HG02884 (cell line): ENCODE results near the gene LRIG1.

Source experiments
- ATAC-seq: cut with Tn5 transposase; IDR thresholded peaks from one replicate; pipeline ENCODE4 v1.9.1; 2021; ENCODE audit warnings: mild to moderate bottlenecking, moderate library complexity; ENCODE audit not compliant: unreplicated experiment

Gene LRIG1, protein sequence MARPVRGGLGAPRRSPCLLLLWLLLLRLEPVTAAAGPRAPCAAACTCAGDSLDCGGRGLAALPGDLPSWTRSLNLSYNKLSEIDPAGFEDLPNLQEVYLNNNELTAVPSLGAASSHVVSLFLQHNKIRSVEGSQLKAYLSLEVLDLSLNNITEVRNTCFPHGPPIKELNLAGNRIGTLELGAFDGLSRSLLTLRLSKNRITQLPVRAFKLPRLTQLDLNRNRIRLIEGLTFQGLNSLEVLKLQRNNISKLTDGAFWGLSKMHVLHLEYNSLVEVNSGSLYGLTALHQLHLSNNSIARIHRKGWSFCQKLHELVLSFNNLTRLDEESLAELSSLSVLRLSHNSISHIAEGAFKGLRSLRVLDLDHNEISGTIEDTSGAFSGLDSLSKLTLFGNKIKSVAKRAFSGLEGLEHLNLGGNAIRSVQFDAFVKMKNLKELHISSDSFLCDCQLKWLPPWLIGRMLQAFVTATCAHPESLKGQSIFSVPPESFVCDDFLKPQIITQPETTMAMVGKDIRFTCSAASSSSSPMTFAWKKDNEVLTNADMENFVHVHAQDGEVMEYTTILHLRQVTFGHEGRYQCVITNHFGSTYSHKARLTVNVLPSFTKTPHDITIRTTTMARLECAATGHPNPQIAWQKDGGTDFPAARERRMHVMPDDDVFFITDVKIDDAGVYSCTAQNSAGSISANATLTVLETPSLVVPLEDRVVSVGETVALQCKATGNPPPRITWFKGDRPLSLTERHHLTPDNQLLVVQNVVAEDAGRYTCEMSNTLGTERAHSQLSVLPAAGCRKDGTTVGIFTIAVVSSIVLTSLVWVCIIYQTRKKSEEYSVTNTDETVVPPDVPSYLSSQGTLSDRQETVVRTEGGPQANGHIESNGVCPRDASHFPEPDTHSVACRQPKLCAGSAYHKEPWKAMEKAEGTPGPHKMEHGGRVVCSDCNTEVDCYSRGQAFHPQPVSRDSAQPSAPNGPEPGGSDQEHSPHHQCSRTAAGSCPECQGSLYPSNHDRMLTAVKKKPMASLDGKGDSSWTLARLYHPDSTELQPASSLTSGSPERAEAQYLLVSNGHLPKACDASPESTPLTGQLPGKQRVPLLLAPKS

GRCh38 chr3:66500576-66501482 is at the start of gene LRIG1:
TSS of gene LRIG1 (minus strand) at chr3:66501022. CDS start at chr3:66500407, 615 bp downstream.
- peak; percentile 95 for ATAC-seq

DNA sequence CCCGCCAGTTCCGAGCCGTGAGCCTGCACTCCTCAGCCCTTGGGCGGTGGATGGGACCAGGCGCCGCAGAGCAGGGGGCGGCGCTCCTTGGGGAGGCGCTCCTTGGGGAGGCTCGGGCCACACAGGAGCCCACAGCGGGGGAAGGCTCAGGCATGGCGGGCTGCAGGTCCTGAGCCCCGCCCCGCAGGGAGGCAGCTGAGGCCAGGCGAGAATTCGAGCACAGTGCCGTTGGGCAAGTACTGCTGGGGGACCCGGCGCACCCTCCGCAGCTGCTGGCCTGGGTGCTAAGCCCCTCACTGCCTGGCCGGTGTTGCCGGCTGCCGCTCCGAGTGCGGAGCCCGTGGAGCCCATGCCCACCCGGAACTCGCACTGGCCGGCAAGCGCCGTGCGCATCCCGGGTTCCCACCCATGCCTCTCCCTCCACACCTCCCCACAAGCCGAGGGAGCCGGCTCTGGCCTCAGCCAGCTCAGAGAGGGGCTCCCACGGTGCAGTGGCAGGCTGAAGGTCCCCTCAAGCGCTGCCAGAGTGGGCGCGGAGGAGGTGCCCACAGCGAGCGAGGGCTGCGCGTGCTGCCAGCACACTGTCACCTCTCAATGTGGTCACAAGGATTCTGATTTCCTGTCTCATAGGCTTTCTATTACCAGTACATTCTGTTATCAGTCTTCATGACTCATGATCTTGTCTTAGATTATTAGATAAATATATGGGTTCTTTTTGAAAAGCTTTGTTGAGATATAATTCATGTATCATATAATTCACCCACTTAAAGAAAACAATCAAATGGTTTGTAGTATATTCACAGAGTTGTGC is 44.0 kb upstream of the LRIG1 start:
- no peak for ATAC-seq

- ATAC-seq: no peak
Observed at GRCh38 chr3:66542153-66542552, 41.3 kb upstream of the LRIG1 start.

- no peak for ATAC-seq
Observed at GRCh38 chr3:66539466-66539989, 38.7 kb upstream of the LRIG1 start.

- no peak for ATAC-seq
Observed at GRCh38 chr3:66538390-66538789, 37.6 kb upstream of the LRIG1 start.

DNA sequence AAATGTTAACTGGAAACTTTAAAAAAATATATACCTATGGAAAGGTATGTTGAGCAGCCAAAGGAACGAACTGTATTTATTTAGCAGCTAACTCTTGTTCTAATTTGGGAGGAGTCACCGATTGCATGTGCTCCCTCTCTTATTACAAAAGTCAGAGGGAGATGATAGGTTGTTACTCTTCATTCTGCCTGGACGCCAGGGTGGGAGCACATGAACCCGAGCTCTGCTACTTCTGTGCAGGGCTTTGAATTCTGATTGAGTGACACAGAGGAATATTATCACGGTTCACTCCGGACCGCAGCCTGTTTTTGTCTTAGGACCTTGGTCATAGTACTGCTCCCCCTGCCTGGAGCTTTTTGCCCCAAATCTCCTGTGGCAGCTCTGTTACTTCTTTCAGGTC is 36.9 kb upstream of the LRIG1 start:
- ATAC-seq: no peak

DNA sequence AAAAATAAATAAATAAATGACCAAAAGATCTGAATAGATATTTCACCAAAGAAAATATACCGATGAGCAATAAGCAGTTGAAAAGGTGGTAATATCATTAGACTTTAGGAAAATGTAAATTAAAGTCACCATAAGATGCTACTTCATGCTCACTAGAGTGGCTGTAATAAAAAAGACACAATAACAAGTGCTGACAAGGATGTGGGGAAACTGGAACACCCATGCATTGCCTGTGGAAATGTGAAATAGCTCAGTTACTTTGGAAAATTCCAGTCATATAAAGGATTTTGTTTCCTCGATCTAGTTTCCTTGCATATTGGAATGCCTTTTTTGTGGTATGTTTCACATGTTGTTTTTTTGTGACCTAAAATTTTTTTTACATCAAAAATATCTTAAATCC is 36.0 kb upstream of the LRIG1 start:
- ATAC-seq: no peak

DNA sequence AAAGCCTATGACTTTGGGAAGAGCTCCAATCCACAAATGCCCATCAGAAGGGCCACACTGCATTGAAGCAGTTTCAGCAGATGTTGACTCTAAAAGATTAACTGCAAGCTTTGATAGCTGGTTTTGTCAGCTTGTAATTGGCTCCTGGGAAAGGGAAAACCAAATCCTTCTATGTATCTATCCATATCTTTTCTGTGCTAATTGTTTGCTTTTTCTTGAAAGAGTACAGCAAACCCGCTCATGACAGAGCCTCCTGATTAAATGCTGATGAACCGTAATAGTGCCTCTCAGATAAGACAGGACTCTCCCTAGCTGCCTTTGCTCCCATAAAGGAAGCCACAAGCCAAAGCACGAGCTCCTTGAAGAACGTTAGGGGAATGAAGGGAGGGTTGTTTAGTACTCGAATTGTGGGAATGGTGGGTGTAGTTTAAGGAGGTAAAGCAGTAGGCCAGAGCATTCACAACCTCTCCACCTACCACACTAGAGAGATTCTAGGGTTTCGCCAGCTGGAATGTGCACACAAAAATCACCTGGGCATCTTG is 33.6 kb upstream of the LRIG1 start:
- no peak for ATAC-seq

DNA sequence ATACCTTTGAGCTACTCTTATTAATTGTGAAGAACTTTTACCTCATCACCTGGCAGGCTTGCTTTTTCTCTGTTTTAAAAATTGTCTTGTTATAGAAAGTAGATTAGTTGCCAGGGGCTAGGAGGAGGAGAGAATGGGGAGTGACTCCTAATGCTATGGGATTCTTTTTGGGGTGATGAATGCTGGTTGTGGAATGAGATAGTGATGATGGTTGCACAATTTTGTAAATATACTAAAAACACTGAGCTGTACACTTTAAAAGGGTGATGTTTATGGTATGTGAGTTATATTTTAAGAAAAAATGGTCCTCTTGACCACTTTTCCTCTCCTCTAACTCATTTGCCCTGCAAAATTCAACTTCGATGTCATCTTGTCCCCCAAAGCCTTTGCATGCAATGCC is 31.8 kb upstream of the LRIG1 start:
- no peak for ATAC-seq

DNA sequence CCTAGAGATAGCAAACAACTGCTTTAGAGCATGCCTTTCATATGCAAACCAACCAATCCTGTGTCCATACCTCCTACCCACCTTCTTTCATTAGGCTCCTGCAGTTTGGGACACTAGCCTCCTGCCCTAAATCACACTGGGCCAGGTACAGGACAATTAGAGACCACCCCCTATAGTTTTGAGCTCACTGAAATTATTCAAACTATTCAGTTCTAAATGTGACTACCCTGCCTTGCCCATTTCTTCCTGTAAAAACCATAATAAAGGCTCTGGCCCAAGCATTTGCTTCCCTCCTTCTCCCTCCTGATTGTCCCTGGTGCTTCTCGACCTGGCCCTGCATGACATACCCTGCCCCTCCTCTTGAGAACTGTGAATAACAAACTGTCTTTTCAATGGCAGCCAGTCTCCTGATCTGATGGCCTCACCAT is 31.4 kb upstream of the LRIG1 start:
- ATAC-seq: no peak

DNA sequence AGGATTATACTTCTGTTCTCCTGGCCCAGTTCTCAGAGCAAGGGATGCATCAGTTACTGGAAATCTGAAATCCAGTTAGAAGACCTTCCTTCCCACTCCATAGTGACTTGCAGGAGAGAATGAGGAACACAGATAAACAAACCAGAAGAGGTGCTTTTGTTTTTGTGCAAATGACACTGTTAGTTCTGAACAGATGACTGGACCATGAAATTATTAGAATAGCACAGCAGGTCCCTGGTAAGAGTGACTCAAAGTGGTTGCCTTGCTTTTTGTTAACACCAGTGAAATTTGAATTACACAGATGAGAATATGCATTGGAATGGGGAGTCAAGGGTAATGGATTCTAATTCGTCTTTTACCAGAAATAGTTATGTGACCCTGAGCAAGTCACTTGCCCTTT is 30.4 kb upstream of the LRIG1 start:
- ATAC-seq: no peak

GRCh38 chr3:66527246-66527645 is 26.4 kb upstream of the LRIG1 start:
- ATAC-seq: no peak

- no peak for ATAC-seq
Observed at GRCh38 chr3:66525771-66526170, 24.9 kb upstream of the LRIG1 start.

- ATAC-seq: no peak
Observed at GRCh38 chr3:66520724-66521123, 19.9 kb upstream of the LRIG1 start.

GRCh38 chr3:66518644-66519043 is 17.8 kb upstream of the LRIG1 start:
- ATAC-seq: no peak

- ATAC-seq: no peak
Observed at GRCh38 chr3:66518126-66518525, 17.3 kb upstream of the LRIG1 start.

DNA sequence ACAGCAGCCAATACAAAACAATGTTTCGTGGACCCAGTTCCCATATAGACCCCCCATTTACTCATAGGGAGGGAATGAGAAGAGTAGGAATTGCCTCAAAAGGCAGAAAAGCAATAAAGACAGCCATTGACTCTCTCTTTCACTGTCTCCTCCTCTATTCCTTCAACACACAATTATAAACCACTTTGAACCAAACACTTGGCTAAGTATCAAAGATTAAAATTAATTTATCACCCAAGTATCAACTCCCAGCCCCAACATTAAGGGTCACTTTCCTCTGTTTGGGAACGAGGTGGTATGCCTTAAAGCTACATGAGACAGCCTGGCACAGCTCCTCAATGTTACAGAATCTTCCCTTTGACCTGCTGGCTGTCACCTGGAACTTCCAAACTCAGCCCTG is 16.4 kb upstream of the LRIG1 start:
- ATAC-seq: no peak

- ATAC-seq: no peak
Observed at GRCh38 chr3:66508461-66508860, 7.6 kb upstream of the LRIG1 start.
